Endodermal cell (in vitro differentiated cells): ENCODE data around the gene PGA4. TPM values are rescaled to one million over a fixed set of nuclear protein-coding genes. Genes with fewer than 3 reads are reported as not detected.

ENCODE experiments used
- DNase-seq: peaks from one replicate; pipeline ENCODE4 v3.0.0-alpha.2; 2017
- H3K27ac ChIP-seq: 2 replicates; pipeline ENCODE4 v1.5.1; 2013; ENCODE audit warnings: mild to moderate bottlenecking, low read depth, low read length, moderate library complexity
- H3K27me3 ChIP-seq: 2 replicates; pipeline ENCODE4 v1.6.1; 2013; ENCODE audit warnings: mild to moderate bottlenecking, low read length, moderate library complexity; ENCODE audit not compliant: insufficient read depth, control insufficient read depth, poor library complexity, severe bottlenecking
- H3K36me3 ChIP-seq: 2 replicates; pipeline ENCODE4 v1.7.0; 2013; ENCODE audit warnings: mild to moderate bottlenecking, low read length, moderate library complexity; ENCODE audit not compliant: control insufficient read depth, insufficient read depth
- H3K4me1 ChIP-seq: one replicate; pipeline ENCODE4 v1.7.0; 2013; ENCODE audit warnings: low read length; ENCODE audit not compliant: control insufficient read depth, insufficient read depth
- H3K4me3 ChIP-seq: 2 replicates; pipeline ENCODE4 v1.5.1; 2013; ENCODE audit warnings: mild to moderate bottlenecking, low read length, moderate library complexity
- H3K9ac ChIP-seq: 2 replicates; pipeline ENCODE4 v1.6.1; 2013; ENCODE audit warnings: mild to moderate bottlenecking, low read length, moderate library complexity; ENCODE audit not compliant: poor library complexity, severe bottlenecking; ENCODE audit errors: extremely low read depth
- H3K9me3 ChIP-seq: 2 replicates; pipeline ENCODE4 v1.6.1; 2013; ENCODE audit warnings: mild to moderate bottlenecking, low read length, moderate library complexity; ENCODE audit not compliant: control insufficient read depth
- H3K27ac Mint-ChIP-seq: 2 replicates; pipeline ENCODE4 v1.8.0; 2020; ENCODE audit warnings: mixed read lengths
- H3K27me3 Mint-ChIP-seq: 2 replicates; pipeline ENCODE4 v1.8.0; 2021; ENCODE audit warnings: mild to moderate bottlenecking, mixed read lengths; ENCODE audit not compliant: insufficient read depth
- H3K36me3 Mint-ChIP-seq: 2 replicates; pipeline ENCODE4 v1.8.0; 2020; ENCODE audit warnings: low read depth, mixed read lengths
- H3K4me1 Mint-ChIP-seq: 2 replicates; pipeline ENCODE4 v1.8.0; 2020; ENCODE audit warnings: mixed read lengths
- H3K4me3 Mint-ChIP-seq: 2 replicates; pipeline ENCODE4 v1.8.0; 2020; ENCODE audit warnings: mild to moderate bottlenecking, moderate library complexity, mixed read lengths
- H3K9me3 Mint-ChIP-seq: 2 replicates; pipeline ENCODE4 v1.8.0; 2020; ENCODE audit warnings: mild to moderate bottlenecking, mixed read lengths
- CTCF ChIP-seq: fragments of 200-600 bp; sonication (generic); conservative IDR thresholded peaks from 2 replicates; pipeline ENCODE4 v1.5.0; 2021; ENCODE audit warnings: antibody characterized with exemption, mild to moderate bottlenecking
- WGBS, 2 experiments: methylation state at CpG; one replicate each; pipeline versions ENCODE4 v1.1.5 to v1.1.7; 2013; ENCODE audit warnings: missing lambda C conversion rate in 2 of 2, mixed read lengths in 1 of 2; ENCODE audit not compliant: insufficient coverage in 1 of 2, insufficient read length in 1 of 2; 5-methylcytosine and 5-hydroxymethylcytosine counted together
- total RNA-seq, 2 donors: library from RNA; stranded (reverse); fragmentation: NEBNext Ultra II Directional in 1 of 2; extraction: Animal tissue kit (Norgen Biotek cat#: 25700) in 1 of 2; gene quantifications; 2 replicates in 1 of 2; 3 replicates in 1 of 2; pipeline ENCODE4 v1.2.1, GENCODE V29; 2021

PGA4 gene
- total RNA-seq, 2 donors from 2014 or later = 0.62 TPM; not detected in 1

GRCh38 chr11:61193596-61193995 is 28.6 kb upstream of the PGA4 start:
- Mint-ChIP-seq H3K36me3 (no peaks in the 10 kb centered on the region), H3K4me1 (no peaks in the 10 kb centered on the region), H3K27ac (no peak overlapping the region), H3K9me3 (no peaks in the 10 kb centered on the region), H3K4me3 (no peak overlapping the region), H3K27me3 (peaks cover 7% of the 10 kb centered on the region)
- peak; percentile 54 for DNase-seq
- Histone ChIP-seq H3K4me1 (no peaks in the 10 kb centered on the region), H3K9me3 (peaks cover 16% of the 10 kb centered on the region), H3K9ac (no peak overlapping the region), H3K27ac (no peak overlapping the region), H3K27me3 (no peaks in the 10 kb centered on the region), H3K4me3 (no peak overlapping the region), H3K36me3 (no peaks in the 10 kb centered on the region)
- TF ChIP-seq CTCF = no peak
- 78 to 80% methylated on average over 6 to 12 of the region's 12 CpGs for WGBS, 2 experiments

GRCh38 chr11:61194169-61194671 is 27.9 kb upstream of the PGA4 start:
- 88 to 91% methylated on average over 3 to 12 of the region's 12 CpGs for WGBS, 2 experiments
- TF ChIP-seq CTCF = no peak

GRCh38 chr11:61194981-61195695 is 27.0 kb upstream of the PGA4 start:
- Mint-ChIP-seq H3K9me3 (peaks cover 5% of the 10 kb centered on the region), H3K4me3 (no peak overlapping the region), H3K36me3 (no peaks in the 10 kb centered on the region), H3K27me3 (peaks cover 11% of the 10 kb centered on the region), H3K4me1 (no peaks in the 10 kb centered on the region), H3K27ac (no peak overlapping the region)
- H3K27ac ChIP-seq = no peak overlapping the region
- H3K9ac ChIP-seq = no peak overlapping the region
- H3K27me3 ChIP-seq = no peaks in the 10 kb centered on the region
- DNase-seq = no peak
- H3K4me3 ChIP-seq = no peak overlapping the region
- H3K4me1 ChIP-seq = no peaks in the 10 kb centered on the region
- WGBS, 2 experiments = 88 to 90% methylated on average over 7 of the region's 7 CpGs
- no peak for TF ChIP-seq CTCF
- peaks cover 17% of the 10 kb centered on the region for H3K9me3 ChIP-seq
- no peaks in the 10 kb centered on the region for H3K36me3 ChIP-seq

More at GRCh38 chr11:61194169-61194671, 27.9 kb upstream of the PGA4 start:
- Mint-ChIP-seq H3K4me3 (no peak overlapping the region), H3K4me1 (no peaks in the 10 kb centered on the region), H3K9me3 (peaks cover 4% of the 10 kb centered on the region), H3K27me3 (peaks cover 10% of the 10 kb centered on the region), H3K36me3 (no peaks in the 10 kb centered on the region), H3K27ac (no peak overlapping the region)
- Histone ChIP-seq H3K27ac (no peak overlapping the region), H3K4me3 (no peak overlapping the region), H3K27me3 (no peaks in the 10 kb centered on the region), H3K9ac (no peak overlapping the region), H3K4me1 (no peaks in the 10 kb centered on the region), H3K36me3 (no peaks in the 10 kb centered on the region), H3K9me3 (peaks cover 19% of the 10 kb centered on the region)
- peak; percentile 57 for DNase-seq
